Stomach smooth muscle (tissue), 2 donors: ENCODE data around the gene BCAS1.

Experiments used
- H3K27ac ChIP-seq: one replicate; pipeline ENCODE4 v1.7.0; 2013; ENCODE audit warnings: mild to moderate bottlenecking, low read length, inconsistent platforms
- H3K27me3 ChIP-seq, 2 donors: one replicate each; pipeline ENCODE4 v1.7.0; 2013; ENCODE audit warnings: low read length in 2 of 2; ENCODE audit not compliant: insufficient read depth in 2 of 2, control insufficient read depth in 1 of 2
- H3K36me3 ChIP-seq, 2 donors: one replicate each; pipeline ENCODE4 v1.7.0; 2013; ENCODE audit warnings: low read length in 2 of 2; ENCODE audit not compliant: control insufficient read depth in 2 of 2, insufficient read depth in 2 of 2
- H3K4me1 ChIP-seq: one replicate; pipeline ENCODE4 v1.7.0; 2013; ENCODE audit warnings: low read length; ENCODE audit not compliant: control insufficient read depth, insufficient read depth
- H3K4me3 ChIP-seq, 2 donors: one replicate each; pipeline ENCODE4 v1.7.0; 2013; ENCODE audit warnings: low read length in 2 of 2
- H3K9ac ChIP-seq, 2 donors: one replicate each; pipeline ENCODE4 v1.7.0; 2013; ENCODE audit warnings: low read length in 2 of 2, mild to moderate bottlenecking in 1 of 2
- H3K9me3 ChIP-seq, 2 donors: one replicate each; pipeline ENCODE4 v1.7.0; 2013; ENCODE audit warnings: low read length in 2 of 2; ENCODE audit not compliant: control insufficient read depth in 2 of 2
- donor health status: healthy.
- donor health status: Pancreatic carcinoma.

BCAS1 gene

GRCh38 chr20:53904261-53904660 lies 166.1 kb downstream of the BCAS1 start:
- Histone ChIP-seq H3K4me1 (peaks cover 17% of the 10 kb centered on the region), H3K27ac (no peak overlapping the region)

GRCh38 chr20:53903652-53903987 lies 166.8 kb downstream of the BCAS1 start:
- no peak overlapping the region for H3K27ac ChIP-seq

More at GRCh38 chr20:53904261-53904660, 166.1 kb downstream of the BCAS1 start:
- Histone ChIP-seq H3K9ac (no peak overlapping the region), H3K9me3 (no peaks in the 10 kb centered on the region), H3K36me3 (no peaks in the 10 kb centered on the region), H3K4me3 (no peak overlapping the region), H3K27me3 (no peaks in the 10 kb centered on the region)

GRCh38 chr20:53902968-53903651 lies 167.3 kb downstream of the BCAS1 start:
- Histone ChIP-seq H3K4me3 (no peak overlapping the region), H3K27ac (no peak overlapping the region), H3K4me1 (peaks cover 18% of the 10 kb centered on the region), H3K9me3 (no peaks in the 10 kb centered on the region), H3K27me3 (no peaks in the 10 kb centered on the region), H3K9ac (no peak overlapping the region), H3K36me3 (no peaks in the 10 kb centered on the region)

More at GRCh38 chr20:53903652-53903987, 166.8 kb downstream of the BCAS1 start:
- no peaks in the 10 kb centered on the region for H3K36me3 ChIP-seq
- peaks cover 18% of the 10 kb centered on the region for H3K4me1 ChIP-seq
- no peak overlapping the region for H3K9ac ChIP-seq
- H3K9me3 ChIP-seq: no peaks in the 10 kb centered on the region
- no peak overlapping the region for H3K4me3 ChIP-seq
- no peaks in the 10 kb centered on the region for H3K27me3 ChIP-seq

GRCh38 chr20:53901497-53902096 lies 168.8 kb downstream of the BCAS1 start:
- Histone ChIP-seq H3K4me3 (no peak overlapping the region), H3K9me3 (no peaks in the 10 kb centered on the region), H3K27ac (no peak overlapping the region), H3K36me3 (no peaks in the 10 kb centered on the region), H3K27me3 (no peaks in the 10 kb centered on the region), H3K4me1 (peaks cover 18% of the 10 kb centered on the region), H3K9ac (no peak overlapping the region)

- Histone ChIP-seq H3K9ac (no peak overlapping the region), H3K27me3 (no peaks in the 10 kb centered on the region), H3K4me1 (peaks cover 18% of the 10 kb centered on the region), H3K9me3 (no peaks in the 10 kb centered on the region), H3K27ac (peak overlapping the region; percentile 7), H3K4me3 (no peak overlapping the region), H3K36me3 (no peaks in the 10 kb centered on the region)
Observed at GRCh38 chr20:53901064-53901463, 169.3 kb downstream of the BCAS1 start.

- Histone ChIP-seq H3K9me3 (no peaks in the 10 kb centered on the region), H3K9ac (no peak overlapping the region), H3K4me3 (no peak overlapping the region), H3K4me1 (peaks cover 18% of the 10 kb centered on the region), H3K27me3 (no peaks in the 10 kb centered on the region), H3K27ac (peak overlapping the region; percentile 7), H3K36me3 (no peaks in the 10 kb centered on the region)
Observed at GRCh38 chr20:53900380-53900999, 169.9 kb downstream of the BCAS1 start.

GRCh38 chr20:53899351-53900167 lies 170.8 kb downstream of the BCAS1 start:
- Histone ChIP-seq H3K9me3 (no peaks in the 10 kb centered on the region), H3K27me3 (no peaks in the 10 kb centered on the region), H3K27ac (no peak overlapping the region), H3K4me1 (peaks cover 18% of the 10 kb centered on the region), H3K4me3 (no peak overlapping the region), H3K9ac (no peak overlapping the region), H3K36me3 (no peaks in the 10 kb centered on the region)

GRCh38 chr20:53898556-53898931 lies 171.8 kb downstream of the BCAS1 start:
- Histone ChIP-seq H3K27me3 (no peaks in the 10 kb centered on the region), H3K9me3 (no peaks in the 10 kb centered on the region), H3K36me3 (no peaks in the 10 kb centered on the region), H3K9ac (no peak overlapping the region), H3K27ac (no peak overlapping the region), H3K4me3 (no peak overlapping the region), H3K4me1 (peaks cover 18% of the 10 kb centered on the region)

- Histone ChIP-seq H3K27ac (no peak overlapping the region), H3K9ac (no peak overlapping the region), H3K4me3 (no peak overlapping the region), H3K27me3 (no peaks in the 10 kb centered on the region), H3K36me3 (no peaks in the 10 kb centered on the region), H3K9me3 (no peaks in the 10 kb centered on the region), H3K4me1 (peaks cover 18% of the 10 kb centered on the region)
Observed at GRCh38 chr20:53897884-53898555, 172.4 kb downstream of the BCAS1 start.

- Histone ChIP-seq H3K4me3 (no peak overlapping the region), H3K27me3 (no peaks in the 10 kb centered on the region), H3K9ac (no peak overlapping the region), H3K27ac (no peak overlapping the region), H3K9me3 (peaks cover 0 to under 1% of the 10 kb centered on the region in 2 donors), H3K36me3 (no peaks in the 10 kb centered on the region), H3K4me1 (peaks cover 14% of the 10 kb centered on the region)
Observed at GRCh38 chr20:53896647-53897046, 173.7 kb downstream of the BCAS1 start.
